PFSK-1 (cell line): ENCODE data around the gene ARHGAP6.

Experiments
- FOXP2 ChIP-seq: optimal IDR thresholded peaks from 2 replicates; pipeline ENCODE3; 2011; ENCODE audit warnings: borderline replicate concordance, control low read depth, inconsistent platforms; ENCODE audit not compliant: insufficient read depth; ENCODE audit errors: extremely low read length, extremely low read depth
- POLR2AphosphoS5 ChIP-seq: IDR thresholded peaks from 2 replicates; pipeline ENCODE4 v1.6.1; 2012; ENCODE audit warnings: low read depth, mild to moderate bottlenecking, control low read depth, low read length, moderate library complexity
- REST ChIP-seq, 2 experiments: IDR thresholded peaks; 2 replicates each; pipeline versions ENCODE4 v1.6.1 to v1.8.0; 2011 to 2012; ENCODE audit warnings: low read depth in 2 of 2, low read length in 2 of 2, control low read depth in 1 of 2, inconsistent platforms in 1 of 2, mild to moderate bottlenecking in 1 of 2, moderate library complexity in 1 of 2; ENCODE audit not compliant: insufficient read depth in 1 of 2
- SIN3A ChIP-seq: IDR thresholded peaks from 2 replicates; pipeline ENCODE4 v1.6.1; 2012; ENCODE audit warnings: mild to moderate bottlenecking, low read length, moderate library complexity, borderline replicate concordance; ENCODE audit not compliant: insufficient read depth
- TAF1 ChIP-seq: IDR thresholded peaks from 2 replicates; pipeline ENCODE4 v1.6.1; 2012; ENCODE audit warnings: low read length, control low read depth, borderline replicate concordance; ENCODE audit not compliant: insufficient read depth

GRCh38 chrX:11329021-11329420 is 336.7 kb downstream of the ARHGAP6 start:
- TF ChIP-seq POLR2AphosphoS5 = no peak
- no peak for TF ChIP-seq TAF1
- no peak for TF ChIP-seq REST (IDR thresholded peaks at IDR 0.05; ENCODE audit: insufficient read depth in 1 of 2, low read depth in 2 of 2, low read length in 2 of 2)
- TF ChIP-seq SIN3A = no peak
- no peak for TF ChIP-seq FOXP2
